A549 (cell line): ENCODE measurements around the gene DCLRE1B. TPM values are rescaled to one million over a fixed set of nuclear protein-coding genes. Genes with fewer than 3 reads are reported as not detected.

ENCODE experiments used
- ATAC-seq, 2 experiments: fragments of 200-7000 bp in 1 of 2; fragments of >200 bp in 1 of 2; cut with Nextera tagmentation in 1 of 2; cut with Tn5 transposase in 1 of 2; 3 replicates each; pipeline versions ENCODE4 v1.8.0 to v1.9.1; 2018 to 2020; ENCODE audit warnings: mild to moderate bottlenecking in 1 of 2, moderate library complexity in 1 of 2
- CTCF ChIA-PET: fragments of 300-600 bp; sonication (Branson Sonifier 250); formaldehyde crosslinking; extraction: SDS; loops from one replicate; lab custom pipeline; 2021; ENCODE audit warnings: antibody characterized with exemption, inconsistent platforms; lab: Yijun Ruan, JAX
- POLR2A ChIA-PET: fragments of 350-600 bp; formaldehyde crosslinking; extraction: SDS; loops from one replicate; lab custom pipeline; 2021; ENCODE audit warnings: antibody characterized with exemption, inconsistent platforms; lab: Yijun Ruan, JAX
- DNase-seq, 2 experiments: peaks; one replicate each; pipeline versions ENCODE4 v3.0.0 to v3.0.0-alpha.2; 2011 to 2016; ENCODE audit warnings: low read depth in 1 of 2, low spot score in 1 of 2
- FAIRE-seq: peaks from 2 replicates; lab custom pipeline; 2011; peaks lifted over from hg19 to GRCh38; lab: Jason Lieb, UNC
- H3K27ac ChIP-seq, 2 experiments: fragments of >200 bp; sonication (Bioruptor Twin); formaldehyde crosslinking; 3 replicates each; pipeline ENCODE4 v1.5.1; 2016 to 2017
- H3K4me1 ChIP-seq: fragments of >200 bp; sonication (Bioruptor Twin); formaldehyde crosslinking; 3 replicates; pipeline ENCODE4 v1.6.1; 2016
- H3K4me2 ChIP-seq: fragments of >200 bp; sonication (Bioruptor Twin); formaldehyde crosslinking; 3 replicates; pipeline ENCODE4 v1.6.1; 2016
- H3K4me3 ChIP-seq: fragments of >200 bp; sonication (Bioruptor Twin); formaldehyde crosslinking; 3 replicates; pipeline ENCODE4 v1.5.1; 2016
- H3K9me3 ChIP-seq: fragments of >200 bp; sonication (Bioruptor Twin); formaldehyde crosslinking; 3 replicates; pipeline ENCODE4 v1.6.1; 2016
- CHD2 ChIP-seq: fragments of 150-350 bp; IDR thresholded peaks from 2 replicates; pipeline ENCODE4 v1.6.1; 2014; ENCODE audit warnings: low read length; ENCODE audit not compliant: partially characterized antibody
- EHMT2 ChIP-seq: fragments of 200-600 bp; sonication (generic); IDR thresholded peaks from 2 replicates; pipeline ENCODE4 v1.6.1; 2016; ENCODE audit warnings: antibody characterized with exemption, low read depth, mild to moderate bottlenecking, moderate library complexity
- ESRRA ChIP-seq: fragments of 150-350 bp; IDR thresholded peaks from 2 replicates; pipeline ENCODE4 v1.6.1; 2014; ENCODE audit warnings: mild to moderate bottlenecking, low read length, borderline replicate concordance
- FOSB ChIP-seq: fragments of 250-450 bp; sonication (Bioruptor Pico); IDR thresholded peaks from 2 replicates; pipeline ENCODE4 v1.5.0; 2020; ENCODE audit warnings: mild to moderate bottlenecking, moderate library complexity
- HOXB13 ChIP-seq: fragments of 250-450 bp; sonication (Bioruptor Pico); IDR thresholded peaks from 2 replicates; pipeline ENCODE4 v1.5.0; 2020; ENCODE audit warnings: low read depth, mild to moderate bottlenecking, moderate library complexity
- JUN ChIP-seq, 2 experiments: fragments of >200 bp; sonication (Bioruptor Twin); formaldehyde crosslinking; IDR thresholded peaks; 2 replicates in 1 of 2; 3 replicates in 1 of 2; pipeline ENCODE4 v1.6.1; 2016 to 2017
- JUNB ChIP-seq: fragments of >200 bp; sonication (Bioruptor Twin); formaldehyde crosslinking; IDR thresholded peaks from 2 replicates; pipeline ENCODE4 v1.6.1; 2016
- NPAS2 ChIP-seq: fragments of 250-450 bp; sonication (Bioruptor Pico); IDR thresholded peaks from 2 replicates; pipeline ENCODE4 v1.8.0; 2022; ENCODE audit warnings: mild to moderate bottlenecking, moderate library complexity, borderline replicate concordance
- POLR2AphosphoS2 ChIP-seq: conservative IDR thresholded peaks from 2 replicates; pipeline ENCODE4 v1.6.1; 2012; ENCODE audit warnings: low read length, improper control_type of control experiment, inconsistent platforms
- TP53 ChIP-seq: fragments of 250-450 bp; sonication (Bioruptor Pico); IDR thresholded peaks from 2 replicates; pipeline ENCODE4 v1.5.0; 2021; ENCODE audit warnings: mild to moderate bottlenecking, moderate library complexity
- ZFP36 ChIP-seq: fragments of 450-650 bp; IDR thresholded peaks from 2 replicates; pipeline ENCODE4 v1.6.1; 2014; ENCODE audit warnings: borderline replicate concordance; ENCODE audit not compliant: partially characterized antibody
- ZSCAN20 ChIP-seq: fragments of 250-450 bp; sonication (Bioruptor Pico); IDR thresholded peaks from 2 replicates; pipeline ENCODE4 v1.8.0; 2022; ENCODE audit warnings: mild to moderate bottlenecking, moderate library complexity
- WGBS: methylation state at CpG from one replicate; pipeline ENCODE4 v1.1.6; 2017; ENCODE audit errors: missing lambda C conversion rate; 5-methylcytosine and 5-hydroxymethylcytosine counted together
- polyA plus RNA-seq, 4 experiments: library from polyadenylated mRNA; depleted of rRNA in 3 of 4; stranded (reverse); fragments of >200 nt; fragmentation: RNase III in 1 of 4; extraction: RNeasy Plus Mini Kit Qiagen cat#74134 plus additional on column Dnase treatment in 1 of 4; gene quantifications; 2 replicates in 3 of 4; 3 replicates in 1 of 4; pipeline ENCODE4 v1.2.3, GENCODE V29; 2011 to 2017
- TF ChIP-seq, protein P1 (sequence below): fragments of 250-450 bp; sonication (Bioruptor Pico); IDR thresholded peaks from 2 replicates; pipeline ENCODE4 v1.5.0; 2020; ENCODE audit warnings: low read depth, mild to moderate bottlenecking, moderate library complexity
- TF ChIP-seq, protein P2 (sequence below): fragments of >200 bp; sonication (Bioruptor Twin); formaldehyde crosslinking; IDR thresholded peaks from 3 replicates; pipeline ENCODE4 v1.5.1; 2016
- TF ChIP-seq, protein P3 (sequence below): fragments of >200 bp; sonication (Bioruptor Twin); formaldehyde crosslinking; IDR thresholded peaks from 2 replicates; pipeline ENCODE4 v1.6.1; 2016
- TF ChIP-seq, protein P4 (sequence below): IDR thresholded peaks from 2 replicates; pipeline ENCODE4 v1.6.1; 2012; ENCODE audit warnings: low read depth, borderline replicate concordance
- TF ChIP-seq, protein P5 (sequence below): fragments of >200 bp; sonication (Bioruptor Twin); formaldehyde crosslinking; IDR thresholded peaks from 3 replicates; pipeline ENCODE4 v1.6.1; 2016

Gene DCLRE1B
- polyA plus RNA-seq, 2 of the 4 experiments (the other 2 are of a cell fraction): 4.8 to 5.7 TPM

DNA sequence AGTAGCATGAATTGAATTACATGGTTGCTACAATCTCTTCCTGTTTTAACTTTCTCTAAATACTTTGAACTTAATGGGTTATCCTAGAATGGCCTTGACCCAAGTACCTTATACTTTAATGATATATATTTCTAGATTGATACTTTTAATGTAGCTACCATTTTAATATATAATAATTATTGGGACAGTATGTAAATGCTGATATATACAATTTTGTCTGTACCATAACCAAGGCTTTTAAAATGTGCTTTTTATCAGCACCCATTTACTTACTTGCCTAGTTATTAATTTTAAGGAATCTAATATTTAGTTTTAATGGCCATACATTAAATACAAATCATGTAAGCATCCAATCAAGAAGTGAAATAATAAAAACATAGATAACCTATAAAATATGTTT is 37.4 kb downstream of the DCLRE1B start:
- Histone ChIP-seq H3K4me3 (no peak overlapping the region), H3K9me3 (0 out of 3 replicates have a peak, but pooled peaks cover 3% of the 10 kb centered on the region), H3K4me2 (no peak overlapping the region), H3K4me1 (no peaks in the 10 kb centered on the region), H3K27ac (no peak overlapping the region)
- ChIA-PET POLR2A (no interaction called here), CTCF (no interaction called here)
- ATAC-seq: no peak
- no peak for DNase-seq
- TF ChIP-seq CHD2 (no peak), EHMT2 (no peak), ESRRA (no peak), FOSB (CRISPR knock-in tag) (no peak), NPAS2 (CRISPR knock-in tag) (no peak), JUN (IDR thresholded peaks at IDR 0.05) (no peak), ZSCAN20 (no peak)
- TF ChIP-seq, protein P1, sequence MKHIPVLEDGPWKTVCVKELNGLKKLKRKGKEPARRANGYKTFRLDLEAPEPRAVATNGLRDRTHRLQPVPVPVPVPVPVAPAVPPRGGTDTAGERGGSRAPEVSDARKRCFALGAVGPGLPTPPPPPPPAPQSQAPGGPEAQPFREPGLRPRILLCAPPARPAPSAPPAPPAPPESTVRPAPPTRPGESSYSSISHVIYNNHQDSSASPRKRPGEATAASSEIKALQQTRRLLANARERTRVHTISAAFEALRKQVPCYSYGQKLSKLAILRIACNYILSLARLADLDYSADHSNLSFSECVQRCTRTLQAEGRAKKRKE (CRISPR knock-in tag): no peak
- TF ChIP-seq, protein P2, sequence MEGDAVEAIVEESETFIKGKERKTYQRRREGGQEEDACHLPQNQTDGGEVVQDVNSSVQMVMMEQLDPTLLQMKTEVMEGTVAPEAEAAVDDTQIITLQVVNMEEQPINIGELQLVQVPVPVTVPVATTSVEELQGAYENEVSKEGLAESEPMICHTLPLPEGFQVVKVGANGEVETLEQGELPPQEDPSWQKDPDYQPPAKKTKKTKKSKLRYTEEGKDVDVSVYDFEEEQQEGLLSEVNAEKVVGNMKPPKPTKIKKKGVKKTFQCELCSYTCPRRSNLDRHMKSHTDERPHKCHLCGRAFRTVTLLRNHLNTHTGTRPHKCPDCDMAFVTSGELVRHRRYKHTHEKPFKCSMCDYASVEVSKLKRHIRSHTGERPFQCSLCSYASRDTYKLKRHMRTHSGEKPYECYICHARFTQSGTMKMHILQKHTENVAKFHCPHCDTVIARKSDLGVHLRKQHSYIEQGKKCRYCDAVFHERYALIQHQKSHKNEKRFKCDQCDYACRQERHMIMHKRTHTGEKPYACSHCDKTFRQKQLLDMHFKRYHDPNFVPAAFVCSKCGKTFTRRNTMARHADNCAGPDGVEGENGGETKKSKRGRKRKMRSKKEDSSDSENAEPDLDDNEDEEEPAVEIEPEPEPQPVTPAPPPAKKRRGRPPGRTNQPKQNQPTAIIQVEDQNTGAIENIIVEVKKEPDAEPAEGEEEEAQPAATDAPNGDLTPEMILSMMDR: no peak
- no peak for FAIRE-seq

GRCh38 chr1:113943028-113943811 is 38.1 kb downstream of the DCLRE1B start:
- TF ChIP-seq ESRRA: no peak
- TF ChIP-seq, protein P3, sequence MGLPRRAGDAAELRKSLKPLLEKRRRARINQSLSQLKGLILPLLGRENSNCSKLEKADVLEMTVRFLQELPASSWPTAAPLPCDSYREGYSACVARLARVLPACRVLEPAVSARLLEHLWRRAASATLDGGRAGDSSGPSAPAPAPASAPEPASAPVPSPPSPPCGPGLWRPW: no peak
- no peak for TF ChIP-seq JUNB
- no peak for TF ChIP-seq TP53 (CRISPR knock-in tag)
- TF ChIP-seq, protein P4, sequence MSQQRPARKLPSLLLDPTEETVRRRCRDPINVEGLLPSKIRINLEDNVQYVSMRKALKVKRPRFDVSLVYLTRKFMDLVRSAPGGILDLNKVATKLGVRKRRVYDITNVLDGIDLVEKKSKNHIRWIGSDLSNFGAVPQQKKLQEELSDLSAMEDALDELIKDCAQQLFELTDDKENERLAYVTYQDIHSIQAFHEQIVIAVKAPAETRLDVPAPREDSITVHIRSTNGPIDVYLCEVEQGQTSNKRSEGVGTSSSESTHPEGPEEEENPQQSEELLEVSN: no peak
- TF ChIP-seq POLR2AphosphoS2: no peak
- TF ChIP-seq, all 56 proteins: peak for 0
- peaks cover 3% of the 10 kb centered on the region; the same call in 1 of the 3 replicates for H3K4me1 ChIP-seq
- POLR2A ChIA-PET: no interaction called here
- ATAC-seq (no peak), DNase-seq (no peak), FAIRE-seq (no peak)
- no peak overlapping the region for H3K4me2 ChIP-seq
- H3K9me3 ChIP-seq: 0 out of 3 replicates have a peak, but pooled peaks cover 3% of the 10 kb centered on the region
- H3K27ac ChIP-seq: no peak overlapping the region
- no peak overlapping the region for H3K4me3 ChIP-seq
- CTCF ChIA-PET: no interaction called here

DNA sequence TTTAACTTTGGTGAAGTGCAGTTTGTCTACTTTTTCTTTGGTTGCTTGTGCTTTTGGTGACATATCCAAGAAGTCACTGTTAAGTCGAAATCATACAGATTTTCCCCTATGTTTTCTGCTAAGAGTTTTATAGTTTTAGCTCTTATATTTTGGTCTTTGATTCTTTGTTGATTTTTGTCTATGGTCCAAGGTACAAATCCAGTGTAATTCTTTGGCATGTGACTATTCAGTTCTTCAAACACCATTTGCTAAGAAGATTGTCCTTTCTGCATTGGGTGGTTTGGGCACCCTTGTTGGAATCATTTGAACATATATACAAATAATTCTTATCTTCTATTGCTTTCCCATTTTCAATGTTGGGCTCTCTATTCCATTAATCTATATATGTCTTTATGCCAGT is 40.2 kb downstream of the DCLRE1B start:
- Histone ChIP-seq H3K4me1 (peaks cover 3% of the 10 kb centered on the region; the same call in 1 of the 3 replicates), H3K9me3 (0 out of 3 replicates have a peak, but pooled peaks cover 3% of the 10 kb centered on the region), H3K4me2 (no peak overlapping the region), H3K27ac (no peak overlapping the region), H3K4me3 (no peak overlapping the region)
- no peak for FAIRE-seq
- 88% methylated on average over 1 of the region's 1 CpG for WGBS
- DNase-seq: no peak
- ChIA-PET CTCF (interaction anchor here (1.0 kb wide), 1 partner anchor 39 kb away, joined by 3 read pairs; no protein-coding TSS in a partner anchor), POLR2A (no interaction called here)
- TF ChIP-seq, protein P5, sequence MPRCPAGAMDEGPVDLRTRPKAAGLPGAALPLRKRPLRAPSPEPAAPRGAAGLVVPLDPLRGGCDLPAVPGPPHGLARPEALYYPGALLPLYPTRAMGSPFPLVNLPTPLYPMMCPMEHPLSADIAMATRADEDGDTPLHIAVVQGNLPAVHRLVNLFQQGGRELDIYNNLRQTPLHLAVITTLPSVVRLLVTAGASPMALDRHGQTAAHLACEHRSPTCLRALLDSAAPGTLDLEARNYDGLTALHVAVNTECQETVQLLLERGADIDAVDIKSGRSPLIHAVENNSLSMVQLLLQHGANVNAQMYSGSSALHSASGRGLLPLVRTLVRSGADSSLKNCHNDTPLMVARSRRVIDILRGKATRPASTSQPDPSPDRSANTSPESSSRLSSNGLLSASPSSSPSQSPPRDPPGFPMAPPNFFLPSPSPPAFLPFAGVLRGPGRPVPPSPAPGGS: no peak
- TF ChIP-seq HOXB13 (CRISPR knock-in tag): no peak
- TF ChIP-seq, protein P1 (CRISPR knock-in tag): no peak
- no peak for TF ChIP-seq ZFP36
- ATAC-seq: no peak
